Adrenal gland (tissue), 5 donors: ENCODE results near the gene CDC73.

ENCODE experiments used
- CTCF ChIP-seq, 6 experiments: fragments of 450-650 bp in 4 of 6; fragments of 200-600 bp in 2 of 6; sonication (generic) in 1 of 6; IDR thresholded peaks; 1 replicate in 5 of 6; 2 replicates in 1 of 6; pipeline versions ENCODE4 v1.5.1 to v1.8.0; 2016 to 2021; ENCODE audit warnings: antibody characterized with exemption in 6 of 6, mild to moderate bottlenecking in 2 of 6, moderate library complexity in 1 of 6
- POLR2A ChIP-seq, 2 donors: fragments of 450-650 bp; IDR thresholded peaks; one replicate each; pipeline ENCODE4 v1.6.1; 2017; ENCODE audit warnings: antibody characterized with exemption in 2 of 2, mild to moderate bottlenecking in 2 of 2, moderate library complexity in 1 of 2
- donor health status: DM: no; HTN: no; CAD: no.

GRCh38 chr1:193176788-193177187 is 55.0 kb downstream of the CDC73 start:
- no peak for TF ChIP-seq CTCF (IDR thresholded peaks at IDR 0.05)
- no peak for TF ChIP-seq POLR2A (IDR thresholded peaks at IDR 0.05)
